Sigmoid colon (tissue), 7 donors: ENCODE results near the gene TRIM41. TPM values are rescaled to one million over a fixed set of nuclear protein-coding genes. Genes with fewer than 3 reads are reported as not detected.
A peak's percentile ranks its signal among the peaks of the same experiment; 100 is the strongest.

Source experiments
- DNase-seq: peaks from one replicate; pipeline ENCODE4 v3.0.0-alpha.2; 2019
- H3K27ac ChIP-seq, 4 donors: fragments of 200-600 bp; sonication (generic); one replicate each; pipeline ENCODE4 v1.5.1; 2016 to 2019; ENCODE audit warnings: mild to moderate bottlenecking in 1 of 4
- H3K27me3 ChIP-seq, 3 donors: fragments of 200-600 bp; sonication (generic); one replicate each; pipeline ENCODE4 v1.5.1; 2019; ENCODE audit warnings: mild to moderate bottlenecking in 1 of 3
- H3K36me3 ChIP-seq, 4 donors: fragments of 200-600 bp; sonication (generic); one replicate each; pipeline ENCODE4 v1.5.1; 2016 to 2019
- H3K4me1 ChIP-seq, 4 donors: fragments of 200-600 bp; sonication (generic); one replicate each; pipeline ENCODE4 v1.5.1; 2017 to 2019
- H3K4me3 ChIP-seq, 4 donors: fragments of 200-600 bp; sonication (generic); one replicate each; pipeline ENCODE4 v1.5.1; 2017 to 2019; ENCODE audit warnings: mild to moderate bottlenecking in 2 of 4, moderate library complexity in 1 of 4
- H3K9me3 ChIP-seq, 4 donors: fragments of 200-600 bp in 3 of 4; sonication (generic) in 3 of 4; one replicate each; pipeline versions ENCODE4 v1.5.1 to v1.6.1; 2013 to 2019
- CTCF ChIP-seq, 4 experiments: fragments of 450-650 bp in 3 of 4; fragments of 200-600 bp in 1 of 4; IDR thresholded peaks; one replicate each; pipeline ENCODE4 v1.5.1; 2016 to 2019; ENCODE audit warnings: antibody characterized with exemption in 4 of 4, mild to moderate bottlenecking in 3 of 4, moderate library complexity in 2 of 4
- EP300 ChIP-seq, 4 donors: sonication (generic); formaldehyde crosslinking; IDR thresholded peaks; one replicate each; pipeline ENCODE4 v1.6.1; 2017; ENCODE audit warnings: antibody characterized with exemption in 4 of 4
- POLR2A ChIP-seq, 2 donors: fragments of 450-650 bp; IDR thresholded peaks; one replicate each; pipeline ENCODE4 v1.6.1; 2016; ENCODE audit warnings: antibody characterized with exemption in 2 of 2, mild to moderate bottlenecking in 2 of 2, moderate library complexity in 2 of 2
- POLR2AphosphoS5 ChIP-seq, 4 donors: sonication (generic); formaldehyde crosslinking; IDR thresholded peaks; one replicate each; pipeline ENCODE4 v1.6.1; 2017; ENCODE audit warnings: antibody characterized with exemption in 4 of 4
- WGBS, 2 donors: extraction: QIAGEN DNeasy Blood & Tissue Kit; methylation state at CpG; one replicate each; pipeline ENCODE4 v1.1.7; 2013; 5-methylcytosine and 5-hydroxymethylcytosine counted together
- intact Hi-C: fragments of 100-400 bp; cut with DNase I; formaldehyde crosslinking; loops from one replicate; pipeline ENCODE4 v1.15.1; 2023
- polyA plus RNA-seq, 3 donors: library from polyadenylated mRNA; stranded (reverse); fragments of 200-250 nt; gene quantifications; one replicate each; pipeline ENCODE4 v1.2.3, GENCODE V29; 2013
- total RNA-seq, 4 donors: library from RNA; depleted of rRNA; stranded (reverse); fragments of >200 nt; gene quantifications; one replicate each; pipeline ENCODE4 v1.1.0, GENCODE V29; 2016
- donor health status: healthy with polysubstance abuse.
- donor health status: Bipolar disorder and iron deficiency.
- donor health status: healthy.

TRIM41 gene
- total and polyA plus RNA-seq, 7 donors = 8.2 to 25.3 (median 14.1) TPM

- no peak for DNase-seq
- H3K36me3 ChIP-seq = peaks cover 80 to 100% (median 85%) of the 10 kb centered on the region in 4 donors
- H3K9me3 ChIP-seq = no peaks in the 10 kb centered on the region
- WGBS, 2 donors = 79 to 89% methylated on average over 10 of the region's 10 CpGs
- no peak overlapping the region for H3K4me3 ChIP-seq
- TF ChIP-seq POLR2A (IDR thresholded peaks at IDR 0.05) (no peak), CTCF (IDR thresholded peaks at IDR 0.05) (no peak)
- H3K27ac ChIP-seq = no peak overlapping the region
- intact Hi-C loops = no loop called here
- H3K27me3 ChIP-seq = no peaks in the 10 kb centered on the region
- peaks cover 0 to 16% (median 14%) of the 10 kb centered on the region in 4 donors for H3K4me1 ChIP-seq
These were observed 14.0 kb downstream of the TRIM41 start for GRCh38 chr5:181236954-181237641.

- no peak for DNase-seq
- H3K27me3 ChIP-seq = no peaks in the 10 kb centered on the region
- peaks cover 0 to 23% (median 22%) of the 10 kb centered on the region in 4 donors for H3K4me1 ChIP-seq
- intact Hi-C loops = no loop called here
- no peaks in the 10 kb centered on the region for H3K9me3 ChIP-seq
- no peak overlapping the region for H3K4me3 ChIP-seq
- no peak overlapping the region for H3K27ac ChIP-seq
- WGBS, 2 donors = 90 to 96% methylated on average over 5 of the region's 5 CpGs
- no peak for TF ChIP-seq EP300 (IDR thresholded peaks at IDR 0.05)
- TF ChIP-seq CTCF (IDR thresholded peaks at IDR 0.05) = no peak
- no peak for TF ChIP-seq POLR2AphosphoS5 (IDR thresholded peaks at IDR 0.05)
- no peak for TF ChIP-seq POLR2A (IDR thresholded peaks at IDR 0.05)
- peaks cover 74 to 94% (median 82%) of the 10 kb centered on the region in 4 donors for H3K36me3 ChIP-seq
These were observed 14.8 kb downstream of the TRIM41 start for GRCh38 chr5:181237729-181238385.

- intact Hi-C loops = no loop called here
- H3K9me3 ChIP-seq = no peaks in the 10 kb centered on the region
- peak; percentile 57 for DNase-seq
- 93 to 95% methylated on average over 9 of the region's 9 CpGs for WGBS, 2 donors
- no peak overlapping the region for H3K27ac ChIP-seq
- peaks cover 0 to 26% (median 24%) of the 10 kb centered on the region in 4 donors for H3K4me1 ChIP-seq
- TF ChIP-seq CTCF (IDR thresholded peaks at IDR 0.05) (no peak), EP300 (IDR thresholded peaks at IDR 0.05) (no peak), POLR2A (IDR thresholded peaks at IDR 0.05) (no peak), POLR2AphosphoS5 (IDR thresholded peaks at IDR 0.05) (no peak)
- H3K4me3 ChIP-seq = no peak overlapping the region
- H3K27me3 ChIP-seq = no peaks in the 10 kb centered on the region
- H3K36me3 ChIP-seq = peaks cover 73 to 81% (median 76%) of the 10 kb centered on the region in 4 donors
These were observed 16.1 kb downstream of the TRIM41 start for GRCh38 chr5:181239062-181239663.

- H3K9me3 ChIP-seq = no peaks in the 10 kb centered on the region
- peak overlapping the region in 1 of 4 donors; percentile 79 for H3K4me3 ChIP-seq
- peaks cover 0 to 43% (median 36%) of the 10 kb centered on the region in 4 donors for H3K4me1 ChIP-seq
- no peaks in the 10 kb centered on the region for H3K27me3 ChIP-seq
- peak; percentile 50 for DNase-seq
- 27 to 39% methylated on average over 6 of the region's 6 CpGs for WGBS, 2 donors
- peaks cover 53 to 57% (median 56%) of the 10 kb centered on the region in 4 donors for H3K36me3 ChIP-seq
- intact Hi-C loops = no loop called here
- peak overlapping the region; percentile 95 to 99 (median 96) for H3K27ac ChIP-seq
- TF ChIP-seq POLR2A (IDR thresholded peaks at IDR 0.05) (no peak), POLR2AphosphoS5 (IDR thresholded peaks at IDR 0.05) (no peak), EP300 (IDR thresholded peaks at IDR 0.05) (no peak), CTCF (IDR thresholded peaks at IDR 0.05) (no peak)
These were observed 18.4 kb downstream of the TRIM41 start for GRCh38 chr5:181241393-181241975.
